Measurements from ENCODE around the gene GON4L.

Gene GON4L

DNA sequence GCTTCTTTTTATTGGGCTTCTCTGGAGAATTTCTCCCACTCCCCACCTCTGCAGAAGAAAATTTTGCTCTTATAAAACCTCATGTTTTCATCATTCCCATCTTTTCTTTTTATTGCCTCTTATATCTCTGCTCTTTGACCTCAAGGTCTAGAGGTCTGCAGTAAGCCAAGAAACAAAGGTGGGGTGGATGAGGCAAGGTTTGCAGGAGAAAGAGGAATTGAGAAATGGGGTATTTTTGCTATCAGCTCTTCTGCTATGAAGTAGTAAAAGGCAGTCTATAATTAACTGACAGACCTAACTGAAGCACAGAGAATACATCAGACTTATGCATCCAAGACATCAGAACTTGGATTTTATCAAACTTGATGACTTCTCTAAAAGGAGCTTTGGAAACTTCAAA is 25.2 kb upstream of the GON4L start:
- in situ Hi-C loops (cut with HindIII; ENCODE audit: low pct_ligation_motif_present, low pct_unique_long_range_greater_than_20kb, low sequenced_read_pairs): no loop called here
- DNase-seq: no peak

DNA sequence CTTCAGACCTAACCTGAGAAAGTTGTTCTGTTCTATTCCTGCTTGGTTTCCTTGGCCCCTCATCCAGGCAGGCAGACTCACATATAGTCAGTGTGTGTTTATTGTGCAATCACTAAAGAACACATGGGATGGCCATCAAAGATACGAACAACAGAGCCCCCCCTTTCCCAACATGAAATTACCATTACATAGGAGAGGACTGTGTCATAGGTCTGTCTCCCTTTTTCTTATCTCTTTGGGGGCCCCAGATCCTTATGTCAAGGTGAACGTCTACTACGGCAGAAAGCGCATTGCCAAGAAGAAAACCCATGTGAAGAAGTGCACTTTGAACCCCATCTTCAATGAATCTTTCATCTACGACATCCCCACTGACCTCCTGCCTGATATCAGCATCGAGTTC is 23.9 kb upstream of the GON4L start:
- in situ Hi-C loops (cut with HindIII; ENCODE audit: low pct_ligation_motif_present, low pct_unique_long_range_greater_than_20kb, low sequenced_read_pairs): no loop called here
- DNase-seq: no peak

DNA sequence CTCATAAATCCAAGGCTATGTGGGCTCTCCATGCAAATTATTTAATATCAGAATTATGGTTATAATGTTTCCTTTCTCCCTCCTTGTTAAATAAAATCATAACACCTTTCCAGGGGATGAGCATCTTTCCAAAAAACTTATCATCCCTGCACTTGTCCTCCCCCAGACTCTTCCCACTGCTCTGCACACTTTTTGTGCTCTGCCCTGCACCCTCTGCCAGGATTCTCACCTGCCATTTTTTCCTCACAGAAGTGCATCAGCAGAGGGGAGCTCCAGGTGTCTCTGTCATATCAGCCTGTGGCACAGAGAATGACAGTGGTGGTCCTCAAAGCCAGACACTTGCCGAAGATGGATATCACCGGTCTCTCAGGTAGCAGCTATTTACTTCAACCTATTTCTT is 23.2 kb upstream of the GON4L start:
- in situ Hi-C loops (cut with HindIII; ENCODE audit: low pct_ligation_motif_present, low pct_unique_long_range_greater_than_20kb, low sequenced_read_pairs): no loop called here
- DNase-seq: no peak

DNA sequence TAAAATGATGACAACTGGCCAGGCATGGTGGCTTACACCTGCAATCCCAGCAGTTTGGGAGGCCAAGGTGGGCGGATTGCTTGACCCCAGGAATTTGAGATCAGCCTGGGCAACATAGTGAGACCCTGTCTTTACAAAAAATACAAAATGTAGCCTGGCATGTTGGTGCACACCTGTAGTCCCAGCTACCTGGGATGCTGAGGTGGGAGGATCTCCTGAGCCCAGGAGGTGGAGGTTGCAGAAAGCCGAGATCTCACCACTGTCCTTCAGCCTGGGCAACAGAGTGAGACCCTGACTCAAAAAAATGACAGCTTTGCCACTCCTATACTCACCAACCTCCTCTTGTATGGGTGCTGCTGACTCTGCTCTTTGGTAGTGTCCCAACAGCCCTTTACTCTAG is 20.9 kb upstream of the GON4L start:
- no peak for DNase-seq
- in situ Hi-C loops (cut with HindIII; ENCODE audit: low pct_ligation_motif_present, low pct_unique_long_range_greater_than_20kb, low sequenced_read_pairs): no loop called here

DNA sequence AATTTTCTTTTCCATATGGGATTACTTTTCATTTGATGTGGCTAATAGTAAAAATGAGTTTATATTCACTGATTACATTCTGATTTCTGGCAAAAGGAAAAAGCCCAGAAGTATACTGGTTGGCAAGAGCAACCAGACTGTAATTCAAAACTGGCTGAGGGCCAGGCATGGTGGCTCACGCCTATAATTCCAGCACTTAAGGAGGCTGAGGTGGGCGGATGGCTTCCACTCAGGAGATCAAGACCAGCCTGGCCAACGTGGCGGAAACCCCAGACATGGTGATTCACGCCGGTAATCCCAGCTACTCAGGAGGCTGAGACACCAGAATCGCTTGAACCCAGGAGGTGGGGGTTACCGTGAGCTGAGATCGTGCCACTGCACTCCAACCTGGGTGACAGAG is 16.8 kb upstream of the GON4L start:
- in situ Hi-C loops (cut with HindIII; ENCODE audit: low pct_ligation_motif_present, low pct_unique_long_range_greater_than_20kb, low sequenced_read_pairs): no loop called here
- no peak for DNase-seq

DNA sequence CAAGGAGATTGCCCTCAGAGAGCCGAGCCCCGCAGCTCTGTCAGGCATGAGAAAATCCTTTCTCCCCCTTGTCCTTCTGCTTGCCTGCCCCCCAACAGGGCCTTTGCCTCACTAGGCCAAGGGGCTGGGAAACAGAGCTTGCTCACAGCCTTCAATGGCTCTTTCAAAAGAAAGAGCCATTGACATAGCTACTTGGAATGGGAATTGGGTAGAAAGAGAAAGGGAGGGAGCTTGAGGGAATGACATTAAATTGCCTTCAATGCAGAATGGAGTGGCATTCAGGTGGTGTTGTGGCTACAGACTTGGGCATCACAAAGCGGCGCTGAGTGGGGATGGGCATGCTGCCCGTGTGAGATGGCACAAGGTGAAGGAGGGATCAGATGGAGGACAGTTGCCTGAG is 15.5 kb upstream of the GON4L start:
- in situ Hi-C loops (cut with HindIII; ENCODE audit: low pct_ligation_motif_present, low pct_unique_long_range_greater_than_20kb, low sequenced_read_pairs): no loop called here
- DNase-seq: no peak

DNA sequence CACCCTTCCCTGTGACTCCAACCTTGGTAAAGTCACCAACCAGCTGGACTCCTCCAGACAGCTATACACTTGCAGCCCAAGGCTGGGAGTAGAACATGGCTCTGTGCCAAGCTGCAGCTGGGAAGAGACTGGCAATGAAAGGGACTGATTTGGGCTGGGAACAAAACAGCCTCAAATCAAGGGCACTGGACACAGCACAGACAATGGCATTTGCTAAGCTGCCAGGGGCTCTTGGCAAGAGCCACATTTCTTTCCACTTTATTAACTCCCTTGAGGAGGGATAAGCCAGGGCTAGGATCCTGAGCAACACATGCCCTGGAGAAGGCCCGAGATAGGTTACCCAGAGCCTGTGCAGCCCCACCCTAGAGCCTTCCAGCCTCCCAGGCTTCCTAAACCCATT is 14.4 kb upstream of the GON4L start:
- no peak for DNase-seq

DNA sequence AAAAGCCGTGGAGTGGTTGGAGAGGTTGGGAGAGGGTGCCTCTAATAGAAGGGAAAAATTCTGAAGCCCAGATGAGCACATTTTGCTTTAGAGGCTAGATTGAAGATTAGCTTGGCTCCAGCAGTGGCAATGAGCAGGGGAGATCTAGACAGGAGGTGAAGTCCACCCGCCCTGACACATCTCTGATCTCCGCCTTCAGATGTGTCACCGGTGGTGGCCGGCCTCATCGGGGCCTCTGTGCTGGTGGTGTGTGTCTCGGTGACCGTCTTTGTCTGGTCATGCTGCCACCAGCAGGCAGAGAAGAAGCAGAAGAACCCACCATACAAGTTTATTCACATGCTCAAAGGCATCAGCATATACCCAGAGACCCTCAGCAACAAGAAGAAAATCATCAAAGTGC is 10.8 kb upstream of the GON4L start:
- in situ Hi-C loops (cut with HindIII; ENCODE audit: low pct_ligation_motif_present, low pct_unique_long_range_greater_than_20kb, low sequenced_read_pairs): no loop called here
- no peak for DNase-seq

More for the DNA sequence above, 14.4 kb upstream of the GON4L start:
- in situ Hi-C loops (cut with HindIII; ENCODE audit: low pct_ligation_motif_present, low pct_unique_long_range_greater_than_20kb, low sequenced_read_pairs): no loop called here

DNA sequence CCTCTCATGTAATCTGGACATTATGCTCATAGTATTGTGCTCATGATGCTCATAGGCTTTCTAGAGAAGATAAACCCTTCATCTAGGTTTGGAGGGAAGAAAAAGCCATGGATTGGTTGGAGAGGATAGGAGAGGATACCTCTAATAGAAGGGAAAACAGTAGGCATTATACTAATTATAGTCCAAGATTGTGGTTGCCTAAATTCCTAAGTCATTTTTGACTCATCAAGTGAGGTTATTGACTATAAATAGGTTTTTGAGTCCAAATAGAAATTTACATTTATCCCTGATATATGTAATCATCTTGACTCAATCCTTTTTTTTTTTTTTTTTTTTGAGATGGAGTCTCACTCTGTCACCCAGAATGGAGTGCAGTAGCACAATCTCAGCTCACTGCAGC is 7.4 kb upstream of the GON4L start:
- in situ Hi-C loops (cut with HindIII; ENCODE audit: low pct_ligation_motif_present, low pct_unique_long_range_greater_than_20kb, low sequenced_read_pairs): no loop called here
- no peak for DNase-seq

DNA sequence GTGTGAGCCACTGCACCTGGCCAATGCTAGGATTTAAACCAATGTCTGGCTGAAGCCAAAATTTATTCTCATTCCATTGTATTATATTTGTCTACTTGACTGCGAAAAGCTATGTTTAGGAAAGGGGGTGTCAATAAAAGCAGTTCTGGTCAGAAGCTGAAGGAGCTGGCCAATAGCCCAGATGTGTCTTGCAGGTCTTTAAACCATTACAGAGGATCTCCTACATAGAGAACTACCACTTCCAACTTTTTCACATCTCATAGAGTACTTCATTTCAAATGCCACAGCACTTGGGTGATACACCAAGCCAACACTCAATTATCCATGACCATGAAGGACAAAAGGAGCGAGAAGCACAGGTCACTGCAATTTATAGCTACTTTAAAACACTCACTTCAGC is 4.9 kb upstream of the GON4L start:
- in situ Hi-C loops (cut with HindIII; ENCODE audit: low pct_ligation_motif_present, low pct_unique_long_range_greater_than_20kb, low sequenced_read_pairs): no loop called here
- DNase-seq: no peak

DNA sequence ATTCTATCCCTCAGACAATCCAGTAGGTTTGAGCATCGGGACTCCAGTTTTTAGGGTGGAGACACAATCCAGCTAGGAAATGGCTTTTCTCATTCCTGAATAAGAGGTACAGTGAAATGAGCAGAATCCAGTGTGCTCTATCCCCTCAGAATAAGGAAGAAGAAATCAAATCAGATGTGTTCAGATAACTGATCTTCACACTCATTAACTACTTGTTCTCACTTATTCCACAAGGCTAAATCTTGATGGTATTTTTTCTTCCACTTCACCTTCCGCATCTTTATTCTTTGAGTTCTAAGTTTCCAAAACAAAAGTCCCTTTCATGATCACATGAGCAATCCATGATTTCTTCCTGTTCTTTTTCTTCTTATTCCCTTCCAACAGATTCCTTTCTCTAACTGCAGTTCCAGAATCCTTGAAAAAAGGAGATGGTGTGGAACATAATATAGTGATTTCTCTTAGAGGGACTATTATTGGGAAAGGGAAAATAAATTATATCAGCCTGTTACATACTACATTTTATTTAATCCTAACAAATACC is 4.0 kb upstream of the GON4L start:
- in situ Hi-C loops (cut with HindIII; ENCODE audit: low pct_ligation_motif_present, low pct_unique_long_range_greater_than_20kb, low sequenced_read_pairs): no loop called here
- DNase-seq: peak; percentile 22

DNA sequence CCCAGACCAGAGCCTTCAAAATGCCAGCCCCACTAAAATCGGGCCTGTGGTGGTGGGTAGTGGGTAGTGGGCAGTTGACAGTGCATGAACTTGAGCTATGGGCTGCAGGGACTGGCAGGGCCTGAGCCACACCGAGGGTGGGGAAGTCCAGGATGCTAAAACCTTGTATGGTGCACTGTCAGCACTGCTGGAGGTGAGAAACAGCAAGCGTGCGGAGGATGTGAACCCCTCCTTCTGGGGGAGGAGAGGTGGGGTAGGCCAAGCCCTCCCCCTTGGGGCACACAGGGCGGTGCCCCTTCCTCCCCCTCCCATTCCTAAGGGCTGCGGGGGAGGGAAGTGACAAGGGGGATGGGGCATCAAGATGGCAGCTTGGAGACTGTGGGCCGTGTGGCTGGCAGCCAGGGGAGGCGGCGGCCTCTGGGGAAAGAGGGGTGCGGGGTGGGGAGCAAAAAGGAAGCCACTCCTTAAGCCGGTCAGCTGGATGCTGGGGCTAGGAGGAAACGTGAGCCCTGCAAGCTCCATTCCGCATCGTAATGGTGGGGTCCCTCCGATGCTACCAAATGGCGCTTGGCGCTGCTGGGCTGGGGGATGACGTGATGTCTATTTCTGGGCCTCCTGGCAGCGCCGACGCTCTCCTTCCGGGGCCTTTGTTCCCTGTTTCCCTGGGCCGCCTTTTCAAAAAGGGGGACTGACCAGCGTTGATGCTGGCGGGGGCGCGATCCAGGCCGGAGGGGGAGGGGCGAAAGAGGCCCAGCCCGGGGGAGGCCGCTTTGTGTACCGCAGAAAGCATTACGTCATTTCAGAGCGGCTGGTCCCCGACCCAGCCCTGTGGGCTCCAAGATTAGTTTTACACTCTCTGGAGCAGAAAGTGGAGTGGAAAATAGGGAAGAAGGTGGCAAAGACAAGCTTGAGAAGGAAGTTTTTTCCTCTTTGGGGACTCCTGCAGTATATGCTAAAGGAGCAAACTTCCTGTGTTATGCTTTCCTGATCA is 3.2 kb upstream of the GON4L start:
- DNase-seq: peak; percentile 84

DNA sequence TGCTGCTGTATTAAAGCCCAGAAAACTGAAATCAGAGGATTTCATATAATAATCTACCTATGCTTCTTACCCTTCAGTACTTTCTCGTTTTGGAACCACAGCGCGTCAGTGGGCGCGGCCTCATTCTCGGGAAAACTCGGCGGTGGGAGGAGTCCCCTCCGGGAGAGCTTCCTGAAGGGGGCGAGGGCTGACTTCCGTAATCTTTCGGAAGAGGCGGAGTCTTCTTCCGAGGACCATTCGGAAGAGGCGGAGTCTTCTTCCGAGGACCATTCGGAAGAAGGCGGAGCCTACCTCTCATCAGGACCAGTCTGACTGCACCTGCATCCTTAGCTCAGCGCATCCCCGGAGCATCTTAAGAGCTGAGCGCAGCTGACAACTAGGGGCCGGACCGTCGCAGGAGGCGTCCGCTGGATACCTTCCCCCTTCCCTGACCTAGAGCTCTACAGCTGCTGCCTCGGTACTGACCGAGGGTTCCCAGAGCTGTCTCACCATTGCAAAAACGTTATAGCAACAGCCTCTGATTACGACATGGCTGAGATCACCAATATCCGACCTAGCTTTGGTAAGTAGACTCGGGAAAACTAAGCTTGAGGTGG is 2.3 kb upstream of the GON4L start, which contains the start of gene SYT11:
TSS of gene SYT11 (plus strand) at position 334 of the 596 bp plus-strand sequence. CDS start at position 529, 195 bp downstream.
- in situ Hi-C loops (cut with HindIII; ENCODE audit: low pct_ligation_motif_present, low pct_unique_long_range_greater_than_20kb, low sequenced_read_pairs): no loop called here
- peak; percentile 98 for DNase-seq

More for the DNA sequence above, 3.2 kb upstream of the GON4L start:
- in situ Hi-C loops (cut with HindIII; ENCODE audit: low pct_ligation_motif_present, low pct_unique_long_range_greater_than_20kb, low sequenced_read_pairs): no loop called here

DNA sequence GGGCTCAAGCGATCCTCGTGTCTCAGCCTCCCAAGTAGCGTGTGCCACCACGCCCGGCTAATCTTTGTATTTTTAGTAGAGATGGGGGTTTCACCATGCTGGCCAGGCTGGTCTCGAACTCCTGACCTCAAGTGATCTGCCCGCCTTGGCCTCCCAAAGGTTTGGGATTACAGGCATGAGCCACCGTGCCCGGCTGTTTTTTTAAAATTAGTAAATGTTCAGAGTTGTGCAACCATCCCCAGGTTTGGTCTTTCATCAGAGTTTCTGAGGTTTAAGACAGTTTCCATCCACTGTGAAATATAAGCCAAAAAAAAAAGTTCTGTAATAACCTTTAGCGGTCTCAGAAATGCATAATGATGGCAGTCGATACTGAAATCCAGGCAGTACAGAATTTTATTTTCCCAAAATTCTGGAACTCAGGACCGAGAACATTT is 1.8 kb upstream of the GON4L start:
- in situ Hi-C loops (cut with HindIII; ENCODE audit: low pct_ligation_motif_present, low pct_unique_long_range_greater_than_20kb, low sequenced_read_pairs): no loop called here
- DNase-seq: no peak

DNA sequence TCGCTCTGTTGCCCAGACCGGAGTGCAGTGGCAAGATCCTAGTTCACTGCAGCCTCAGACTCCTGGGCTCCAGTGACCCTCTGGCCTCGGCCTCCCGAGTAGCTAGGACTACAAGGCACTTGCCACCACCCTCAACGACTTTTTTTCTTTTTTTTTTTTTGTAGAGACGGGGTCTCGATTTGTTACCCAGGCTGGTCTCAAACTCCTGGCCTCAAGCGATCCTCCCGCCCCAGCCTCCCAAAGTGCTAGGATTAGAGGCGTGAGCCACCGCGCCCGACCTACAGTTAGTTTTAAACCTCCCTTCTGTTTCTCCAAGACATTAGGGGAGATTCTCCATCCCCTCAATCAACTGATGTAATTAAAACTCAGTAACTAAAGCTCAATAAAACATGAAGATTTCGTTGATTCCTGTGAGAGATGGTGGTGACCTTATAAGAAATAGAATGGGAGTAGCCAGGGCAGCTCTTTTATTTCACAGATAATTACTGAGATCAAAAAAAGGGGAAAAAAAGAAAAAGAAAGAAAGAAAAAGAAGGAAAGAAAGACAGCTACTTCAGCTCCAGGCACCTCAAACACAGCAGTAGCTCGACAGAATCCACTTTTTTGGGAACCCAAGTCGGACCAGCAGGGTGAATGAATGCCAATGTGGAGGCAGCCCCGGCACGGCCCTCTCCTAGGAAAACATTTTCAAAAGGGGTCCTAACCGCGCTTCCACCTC is 598 bp downstream of the GON4L start:
- DNase-seq: no peak
- in situ Hi-C loops (cut with HindIII; ENCODE audit: low pct_ligation_motif_present, low pct_unique_long_range_greater_than_20kb, low sequenced_read_pairs): no loop called here

DNA sequence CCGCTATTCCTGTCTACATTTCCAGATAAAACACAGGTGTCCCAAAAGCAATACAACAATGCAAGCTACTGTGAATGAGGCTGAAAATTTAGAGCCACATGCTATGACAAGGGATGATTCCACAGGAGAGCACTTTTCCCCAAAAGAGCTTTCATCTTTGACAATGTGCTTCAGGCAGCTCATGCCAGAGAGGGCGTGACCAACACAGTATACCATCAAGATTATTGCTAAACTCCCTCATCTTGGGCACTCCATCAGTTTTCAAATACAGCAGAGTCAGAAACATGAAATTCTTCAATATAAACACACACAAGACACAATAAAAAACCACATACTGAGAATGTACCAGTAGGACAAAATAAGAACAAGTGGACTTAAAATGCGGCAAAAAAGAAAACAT is 6.7 kb downstream of the GON4L start:
- DNase-seq: no peak
- in situ Hi-C loops (cut with HindIII; ENCODE audit: low pct_ligation_motif_present, low pct_unique_long_range_greater_than_20kb, low sequenced_read_pairs): no loop called here

DNA sequence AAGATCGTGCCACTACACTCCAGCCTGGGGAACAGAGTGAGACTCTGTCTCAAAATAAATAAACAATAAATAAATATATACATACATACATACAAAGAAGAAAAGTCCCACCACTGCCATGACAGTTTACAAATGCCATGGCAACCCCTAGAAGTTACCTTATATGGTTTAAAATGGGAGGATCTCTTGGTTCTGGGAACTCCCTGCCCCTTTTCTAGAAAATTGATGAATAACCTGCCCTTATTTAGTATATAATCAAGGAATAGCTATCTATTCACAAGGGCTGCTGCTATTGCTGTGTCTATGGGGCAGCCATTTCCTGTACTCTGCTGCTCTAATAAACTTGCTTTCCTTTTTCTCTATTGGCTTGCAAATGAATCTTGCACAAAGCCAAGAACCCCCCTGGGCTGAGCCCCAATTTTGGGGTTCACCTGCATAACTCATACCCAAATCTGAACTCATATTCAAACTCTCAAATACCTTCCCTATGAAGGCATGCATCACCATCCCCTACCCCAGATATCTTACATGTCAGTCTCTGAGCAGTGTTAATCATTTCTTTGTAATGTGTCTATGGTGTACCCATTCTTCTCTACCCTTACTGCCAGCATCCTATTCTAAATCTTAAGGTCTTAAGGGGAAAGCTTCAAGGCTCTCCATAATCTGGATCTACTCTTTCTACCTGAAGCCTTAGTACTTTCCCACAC is 9.0 kb downstream of the GON4L start:
- no peak for DNase-seq
- in situ Hi-C loops (cut with HindIII; ENCODE audit: low pct_ligation_motif_present, low pct_unique_long_range_greater_than_20kb, low sequenced_read_pairs): no loop called here

DNA sequence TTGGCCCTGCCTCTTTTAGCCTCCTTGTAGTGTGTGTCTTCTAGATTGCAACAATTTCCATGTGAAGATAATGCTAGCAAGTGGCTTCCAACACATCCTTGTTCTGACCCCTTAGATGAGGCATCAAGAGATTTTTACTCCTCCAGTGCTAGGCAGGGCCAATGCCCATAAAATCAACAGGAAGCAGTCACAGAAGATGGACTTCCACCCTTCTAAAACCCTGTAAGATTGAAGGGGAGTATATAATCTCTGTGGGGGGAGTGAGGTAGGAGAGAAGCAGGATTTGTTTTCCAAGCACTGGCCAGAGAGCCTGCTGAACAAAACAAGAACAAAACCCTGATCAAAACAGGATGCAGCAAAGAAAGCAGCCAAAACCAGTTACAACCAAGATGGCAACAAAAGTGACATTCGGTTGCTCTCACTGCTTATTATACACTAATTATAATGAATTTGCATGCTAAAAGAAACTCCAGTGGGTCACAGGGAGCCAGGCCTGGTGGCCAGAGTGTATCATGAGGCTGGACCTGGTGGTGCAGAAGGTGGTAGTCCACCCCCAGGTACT is 12.1 kb downstream of the GON4L start:
- DNase-seq: no peak
- in situ Hi-C loops (cut with HindIII; ENCODE audit: low pct_ligation_motif_present, low pct_unique_long_range_greater_than_20kb, low sequenced_read_pairs): no loop called here
